ENCODE data around the gene COL23A1. TPM values are rescaled to one million over a fixed set of nuclear protein-coding genes. Genes with fewer than 3 reads are reported as not detected.

The COL23A1 gene
- total and polyA plus RNA-seq, 2 donors (not counting 1 experiment from before 2014, with no cell fraction given) = not detected

GRCh38 chr5:178193251-178193809, 396.9 kb downstream of the COL23A1 start:
- TF ChIP-seq CTCF (conservative IDR thresholded peaks at IDR 0.05 in 1 of 2, IDR thresholded peaks at IDR 0.05 in 1 of 2; ENCODE audit: low read depth in 1 of 2, low read length in 2 of 2) (no peak), EZH2 (IDR thresholded peaks at IDR 0.05; ENCODE audit: low read length, missing control alignments) (no peak)
- Histone ChIP-seq H3K4me1 (ENCODE audit: control insufficient read depth, extremely low read depth, insufficient read depth, low read length) (no peaks in the 10 kb centered on the region), H3K4me3 (replicated peaks in 1 of 4; ENCODE audit: control extremely low read depth in 1 of 4, insufficient read depth in 1 of 4, low read depth in 3 of 4, low read length in 4 of 4) (no peak overlapping the region), H3K36me3 (ENCODE audit: control insufficient read depth, insufficient read depth, low read length) (no peaks in the 10 kb centered on the region), H3K79me2 (ENCODE audit: control insufficient read depth, insufficient read depth, low read length) (no peaks in the 10 kb centered on the region), H3K27me3 (ENCODE audit: control insufficient read depth, insufficient read depth, low read length) (peaks cover 13% of the 10 kb centered on the region), H4K20me1 (ENCODE audit: control insufficient read depth, extremely low read depth, insufficient read depth, low read length) (no peaks in the 10 kb centered on the region), H3K4me2 (ENCODE audit: extremely low read depth, insufficient read depth, low read length) (no peak overlapping the region), H2AFZ (ENCODE audit: low read length) (no peak overlapping the region), H3K27ac (ENCODE audit: insufficient read depth, low read length) (no peak overlapping the region), H3K9ac (ENCODE audit: insufficient read depth, low read length) (no peak overlapping the region), H3K9me3 (ENCODE audit: control insufficient read depth, insufficient read depth, low read depth, low read length) (no peaks in the 10 kb centered on the region)
- no peak for DNase-seq (ENCODE audit: low read depth in 2 of 2)

GRCh38 chr5:178192787-178193186, 397.4 kb downstream of the COL23A1 start:
- Histone ChIP-seq H3K9me3 (ENCODE audit: control insufficient read depth, insufficient read depth, low read depth, low read length) (no peaks in the 10 kb centered on the region), H3K27me3 (ENCODE audit: control insufficient read depth, insufficient read depth, low read length) (peaks cover 13% of the 10 kb centered on the region), H4K20me1 (ENCODE audit: control insufficient read depth, extremely low read depth, insufficient read depth, low read length) (no peaks in the 10 kb centered on the region), H3K36me3 (ENCODE audit: control insufficient read depth, insufficient read depth, low read length) (no peaks in the 10 kb centered on the region), H3K4me1 (ENCODE audit: control insufficient read depth, extremely low read depth, insufficient read depth, low read length) (no peaks in the 10 kb centered on the region), H2AFZ (ENCODE audit: low read length) (no peak overlapping the region), H3K27ac (ENCODE audit: insufficient read depth, low read length) (no peak overlapping the region), H3K79me2 (ENCODE audit: control insufficient read depth, insufficient read depth, low read length) (no peaks in the 10 kb centered on the region), H3K9ac (ENCODE audit: insufficient read depth, low read length) (no peak overlapping the region), H3K4me2 (ENCODE audit: extremely low read depth, insufficient read depth, low read length) (no peak overlapping the region), H3K4me3 (replicated peaks in 1 of 4; ENCODE audit: control extremely low read depth in 1 of 4, insufficient read depth in 1 of 4, low read depth in 3 of 4, low read length in 4 of 4) (no peak overlapping the region)
- TF ChIP-seq EZH2 (IDR thresholded peaks at IDR 0.05; ENCODE audit: low read length, missing control alignments) = no peak
- TF ChIP-seq CTCF (conservative IDR thresholded peaks at IDR 0.05 in 1 of 2, IDR thresholded peaks at IDR 0.05 in 1 of 2; ENCODE audit: low read depth in 1 of 2, low read length in 2 of 2) = no peak
- no peak for DNase-seq (ENCODE audit: low read depth in 2 of 2)

- H3K27me3 ChIP-seq (ENCODE audit: control insufficient read depth, insufficient read depth, low read length) = peaks cover 13% of the 10 kb centered on the region
- H3K27ac ChIP-seq (ENCODE audit: insufficient read depth, low read length) = no peak overlapping the region
- no peaks in the 10 kb centered on the region for H3K4me1 ChIP-seq (ENCODE audit: control insufficient read depth, extremely low read depth, insufficient read depth, low read length)
- no peaks in the 10 kb centered on the region for H4K20me1 ChIP-seq (ENCODE audit: control insufficient read depth, extremely low read depth, insufficient read depth, low read length)
- H3K4me3 ChIP-seq (replicated peaks in 1 of 4; ENCODE audit: control extremely low read depth in 1 of 4, insufficient read depth in 1 of 4, low read depth in 3 of 4, low read length in 4 of 4) = no peak overlapping the region
- no peak overlapping the region for H2AFZ ChIP-seq (ENCODE audit: low read length)
- no peak overlapping the region for H3K4me2 ChIP-seq (ENCODE audit: extremely low read depth, insufficient read depth, low read length)
- no peaks in the 10 kb centered on the region for H3K79me2 ChIP-seq (ENCODE audit: control insufficient read depth, insufficient read depth, low read length)
- no peaks in the 10 kb centered on the region for H3K9me3 ChIP-seq (ENCODE audit: control insufficient read depth, insufficient read depth, low read depth, low read length)
- no peak overlapping the region for H3K9ac ChIP-seq (ENCODE audit: insufficient read depth, low read length)
- TF ChIP-seq EZH2 (IDR thresholded peaks at IDR 0.05; ENCODE audit: low read length, missing control alignments) (no peak), CTCF (conservative IDR thresholded peaks at IDR 0.05 in 1 of 2, IDR thresholded peaks at IDR 0.05 in 1 of 2; ENCODE audit: low read depth in 1 of 2, low read length in 2 of 2) (no peak)
- no peaks in the 10 kb centered on the region for H3K36me3 ChIP-seq (ENCODE audit: control insufficient read depth, insufficient read depth, low read length)
- DNase-seq (ENCODE audit: low read depth in 2 of 2) = peak in 1 of 2 donors; percentile 24
Measured at GRCh38 chr5:178192244-178192643, 397.9 kb downstream of the COL23A1 start.

Data from fibroblast of lung (primary cell).